Lung (tissue), 12 donors: Measurements from ENCODE around the gene SLFN11. TPM values are rescaled to one million over a fixed set of nuclear protein-coding genes. Genes with fewer than 3 reads are reported as not detected.

Experiments
- ATAC-seq: fragments of 200-7000 bp; cut with Tn5 transposase; one replicate; pipeline ENCODE4 v1.9.1; 2020; ENCODE audit warnings: moderate number of reproducible peaks; ENCODE audit not compliant: insufficient read depth, low FRiP score
- DNase-seq, 3 donors: peaks; one replicate each; pipeline ENCODE4 v3.0.0-alpha.2; 2013 to 2017
- H3K27ac ChIP-seq, 2 donors: one replicate each; pipeline ENCODE4 v1.5.1; 2013; ENCODE audit warnings: mild to moderate bottlenecking in 2 of 2, moderate library complexity in 2 of 2, control low read depth in 1 of 2, inconsistent platforms in 1 of 2, low read depth in 1 of 2, low read length in 1 of 2
- H3K27me3 ChIP-seq, 3 donors: one replicate each; pipeline ENCODE4 v1.5.1; 2013; ENCODE audit warnings: low read length in 2 of 3; ENCODE audit not compliant: control insufficient read depth in 3 of 3, insufficient read depth in 3 of 3
- H3K36me3 ChIP-seq, 4 donors: one replicate each; pipeline ENCODE4 v1.5.1; 2013; ENCODE audit warnings: low read length in 4 of 4, mild to moderate bottlenecking in 1 of 4, moderate library complexity in 1 of 4; ENCODE audit not compliant: control insufficient read depth in 4 of 4, insufficient read depth in 4 of 4
- H3K4me1 ChIP-seq, 5 donors: one replicate each; pipeline ENCODE4 v1.5.1; 2013; ENCODE audit warnings: low read length in 5 of 5, mild to moderate bottlenecking in 2 of 5, moderate library complexity in 1 of 5; ENCODE audit not compliant: control insufficient read depth in 5 of 5, insufficient read depth in 5 of 5
- H3K4me3 ChIP-seq: one replicate; pipeline ENCODE4 v1.5.1; 2013; ENCODE audit warnings: mild to moderate bottlenecking, control low read depth, moderate library complexity
- H3K9ac ChIP-seq, 2 donors: one replicate each; pipeline ENCODE4 v1.5.1; 2013; ENCODE audit warnings: low read length in 2 of 2, control low read depth in 1 of 2; ENCODE audit not compliant: insufficient read depth in 1 of 2
- H3K9me3 ChIP-seq, 4 donors: one replicate each; pipeline ENCODE4 v1.5.1; 2013; ENCODE audit warnings: low read length in 3 of 4, mild to moderate bottlenecking in 1 of 4, moderate library complexity in 1 of 4; ENCODE audit not compliant: control insufficient read depth in 4 of 4, insufficient read depth in 3 of 4
- CTCF ChIP-seq: IDR thresholded peaks from 2 replicates; pipeline ENCODE4 v1.5.1; 2012; ENCODE audit warnings: mild to moderate bottlenecking; ENCODE audit errors: control extremely low read depth, extremely low read depth
- WGBS, 2 donors: extraction: QIAGEN DNeasy Blood & Tissue Kit; methylation state at CpG; one replicate each; pipeline ENCODE4 v1.1.7; 2013; 5-methylcytosine and 5-hydroxymethylcytosine counted together
- polyA plus RNA-seq, 2 donors: library from polyadenylated mRNA; stranded (reverse); fragments of 200-250 nt; gene quantifications; one replicate each; pipeline ENCODE4 v1.2.1, GENCODE V29; 2013
- total RNA-seq, 2 donors: library from RNA; depleted of rRNA in 1 of 2; stranded (reverse); fragments of >200 nt in 1 of 2; gene quantifications; one replicate each; pipeline ENCODE4 v1.2.1, GENCODE V29; 2014 to 2021
- donor health status: control.
- donor health status: control.
- donor health status: Bipolar disorder and iron deficiency.
- donor health status: healthy.
- donor health status: DM: yes; HTN: yes; CAD: no.

The SLFN11 gene
- total and polyA plus RNA-seq, 4 donors, result 12.1 to 66.0 (median 17.9) TPM

- H3K36me3 ChIP-seq, result no peaks in the 10 kb centered on the region
- H3K4me1 ChIP-seq, result no peaks in the 10 kb centered on the region
These were observed 50.7 kb downstream of the SLFN11 start for GRCh38 chr17:35322749-35323148.

GRCh38 chr17:35315971-35316370, 57.5 kb downstream of the SLFN11 start:
- Histone ChIP-seq H3K36me3 (no peaks in the 10 kb centered on the region), H3K9me3 (no peaks in the 10 kb centered on the region), H3K27ac (no peak overlapping the region), H3K4me1 (peaks cover 4 to 16% (median 5%) of the 10 kb centered on the region in 5 donors), H3K27me3 (peaks cover 0 to 20% (median 0%) of the 10 kb centered on the region in 3 donors), H3K9ac (no peak overlapping the region), H3K4me3 (no peak overlapping the region)
- TF ChIP-seq CTCF, result no peak
- 77 to 90% methylated on average over 2 of the region's 2 CpGs for WGBS, 2 donors
- DNase-seq (no peak), ATAC-seq (no peak)

More at GRCh38 chr17:35322749-35323148, 50.7 kb downstream of the SLFN11 start:
- Histone ChIP-seq H3K27me3 (peaks cover 0 to 5% (median 0%) of the 10 kb centered on the region in 3 donors), H3K4me3 (no peak overlapping the region), H3K9me3 (peaks cover 0 to 4% (median 2%) of the 10 kb centered on the region in 4 donors), H3K27ac (no peak overlapping the region), H3K9ac (no peak overlapping the region)
- WGBS, 2 donors, result 84 to 94% methylated on average over 1 of the region's 1 CpG
- TF ChIP-seq CTCF, result no peak
- DNase-seq, result no peak
- ATAC-seq, result no peak

DNA sequence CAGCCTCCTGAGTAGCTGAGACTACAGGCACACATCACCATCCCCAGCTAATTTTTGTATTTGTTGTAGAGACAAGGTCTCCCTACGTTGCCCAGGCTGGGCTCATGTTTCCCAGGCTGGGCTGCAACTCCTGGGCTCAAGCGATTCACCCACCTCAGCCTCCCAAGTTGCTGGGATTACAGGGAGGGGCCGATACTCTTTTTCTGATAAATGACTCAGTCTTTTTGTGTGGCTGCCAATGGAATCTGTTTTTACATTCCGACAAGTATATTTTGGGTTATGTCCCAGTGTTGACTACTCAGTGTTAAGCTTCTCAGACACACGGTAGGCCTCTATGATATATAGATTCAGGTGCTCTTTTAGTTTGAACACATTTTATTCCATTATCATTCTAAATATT, 58.1 kb downstream of the SLFN11 start:
- Histone ChIP-seq H3K27me3 (peaks cover 0 to 20% (median 0%) of the 10 kb centered on the region in 3 donors), H3K4me1 (peaks cover 4 to 16% (median 5%) of the 10 kb centered on the region in 5 donors), H3K36me3 (no peaks in the 10 kb centered on the region), H3K9ac (no peak overlapping the region), H3K9me3 (no peaks in the 10 kb centered on the region), H3K27ac (peak overlapping the region; percentile 9 to 68), H3K4me3 (no peak overlapping the region)
- peak in 2 of 3 donors; percentile 45 to 68 for DNase-seq
- TF ChIP-seq CTCF, result no peak
- WGBS, 2 donors, result 32 to 71% methylated on average over 5 of the region's 5 CpGs
- ATAC-seq, result no peak
